Stimulated activated CD4-positive, alpha-beta T cell treated with anti-CD3 and anti-CD28 coated beads, Interleukin-4, amount 100 ng/mL, for 48 hours (primary cell): ENCODE data around the gene TCF15.
"Not testable (repeated sequence)": the region's sequence is repeated elsewhere in the genome, so short reads cannot be mapped to it uniquely, and the experiment has no call there.

ENCODE experiments used
- DNase-seq, 2 donors: peaks; one replicate each; pipeline ENCODE4 v3.0.0-alpha.2; 2020; ENCODE audit warnings: low read depth in 2 of 2

Gene TCF15

GRCh38 chr20:642398-643174 is 32.5 kb upstream of the TCF15 start:
- DNase-seq: no peak

GRCh38 chr20:642013-642397 is 31.9 kb upstream of the TCF15 start:
- not testable (repeated sequence) for DNase-seq

- DNase-seq: no peak
These were observed 31.4 kb upstream of the TCF15 start for GRCh38 chr20:641516-641875.

GRCh38 chr20:640674-641515 is 30.8 kb upstream of the TCF15 start:
- DNase-seq: no peak

- no peak for DNase-seq
These were observed 28.5 kb upstream of the TCF15 start for GRCh38 chr20:638579-638978.

- no peak for DNase-seq
These were observed 27.4 kb upstream of the TCF15 start for GRCh38 chr20:637559-637958.

GRCh38 chr20:635893-636338 is 25.8 kb upstream of the TCF15 start:
- no peak for DNase-seq

- DNase-seq: no peak
These were observed 25.2 kb upstream of the TCF15 start for GRCh38 chr20:635028-635892.

GRCh38 chr20:634148-634925 is 24.2 kb upstream of the TCF15 start:
- DNase-seq: no peak

GRCh38 chr20:631101-631500 is 21.0 kb upstream of the TCF15 start:
- no peak for DNase-seq

- DNase-seq: no peak
These were observed 16.5 kb upstream of the TCF15 start for GRCh38 chr20:626579-626978.

GRCh38 chr20:625360-625932 is 15.3 kb upstream of the TCF15 start:
- no peak for DNase-seq

- no peak for DNase-seq
These were observed 13.6 kb upstream of the TCF15 start for GRCh38 chr20:623704-624103.

- no peak for DNase-seq
These were observed 12.9 kb upstream of the TCF15 start for GRCh38 chr20:623021-623420.

- DNase-seq: no peak
These were observed 12.1 kb upstream of the TCF15 start for GRCh38 chr20:622161-622560.

- no peak for DNase-seq
These were observed 11.1 kb upstream of the TCF15 start for GRCh38 chr20:621125-621756.

GRCh38 chr20:620246-620645 is 10.1 kb upstream of the TCF15 start:
- no peak for DNase-seq

- DNase-seq: no peak
These were observed 8.9 kb upstream of the TCF15 start for GRCh38 chr20:618980-619379.

- DNase-seq: no peak
These were observed 8.0 kb upstream of the TCF15 start for GRCh38 chr20:617934-618690.

- no peak for DNase-seq
These were observed 5.4 kb upstream of the TCF15 start for GRCh38 chr20:615514-615913.
